HepG2 (cell line): ENCODE measurements around the gene NRL. TPM values are rescaled to one million over a fixed set of nuclear protein-coding genes. Genes with fewer than 3 reads are reported as not detected.

Experiments used
- AGO2 ChIP-seq: fragments of 200-400 bp; formaldehyde crosslinking; optimal IDR thresholded peaks from 2 replicates; pipeline ENCODE3; 2017; ENCODE audit warnings: mild to moderate bottlenecking, low read depth, low read length, moderate library complexity
- ARNTL ChIP-seq: sonication (generic); formaldehyde crosslinking; IDR thresholded peaks from 2 replicates; pipeline ENCODE4 v1.4.0; 2020; ENCODE audit warnings: mild to moderate bottlenecking, missing genetic modification reagents
- ATF5 ChIP-seq: sonication (generic); formaldehyde crosslinking; IDR thresholded peaks from 2 replicates; pipeline ENCODE4 v1.4.0; 2020; ENCODE audit warnings: mild to moderate bottlenecking, low read depth, missing genetic modification reagents
- ELK4 ChIP-seq: sonication (generic); formaldehyde crosslinking; IDR thresholded peaks from 2 replicates; pipeline ENCODE4 v1.9.0; 2021; ENCODE audit warnings: missing genetic modification reagents, borderline replicate concordance
- FLYWCH1 ChIP-seq: sonication (generic); formaldehyde crosslinking; IDR thresholded peaks from 2 replicates; pipeline ENCODE4 v1.8.1; 2023; ENCODE audit warnings: mild to moderate bottlenecking, missing genetic modification reagents
- IKZF4 ChIP-seq: sonication (generic); formaldehyde crosslinking; IDR thresholded peaks from 2 replicates; pipeline ENCODE4 v1.5.1; 2020; ENCODE audit warnings: borderline replicate concordance, mild to moderate bottlenecking, low read depth, missing genetic modification reagents; ENCODE audit errors: not compliant biosample characterization
- KAT7 ChIP-seq: IDR thresholded peaks from 2 replicates; pipeline ENCODE4 v1.6.1; 2018; ENCODE audit warnings: borderline replicate concordance, missing compliant biosample characterization
- NR0B2 ChIP-seq: sonication (generic); formaldehyde crosslinking; IDR thresholded peaks from 2 replicates; pipeline ENCODE4 v1.4.0; 2020; ENCODE audit warnings: mild to moderate bottlenecking, missing genetic modification reagents
- PHB2 ChIP-seq: fragments of 450-650 bp; IDR thresholded peaks from 2 replicates; pipeline ENCODE4 v1.6.1; 2018; ENCODE audit not compliant: partially characterized antibody
- RARA ChIP-seq: IDR thresholded peaks from 2 replicates; pipeline ENCODE4 v1.6.1; 2016; ENCODE audit warnings: missing genetic modification reagents, missing compliant biosample characterization
- SNAPC2 ChIP-seq: sonication (generic); formaldehyde crosslinking; IDR thresholded peaks from 2 replicates; pipeline ENCODE4 v1.8.1; 2022; ENCODE audit warnings: mild to moderate bottlenecking, missing genetic modification reagents
- SRSF1 ChIP-seq: fragments of 200-400 bp; formaldehyde crosslinking; optimal IDR thresholded peaks from 2 replicates; pipeline ENCODE3; 2017; ENCODE audit warnings: mild to moderate bottlenecking, low read depth, low read length, moderate library complexity
- TEF ChIP-seq: sonication (generic); formaldehyde crosslinking; IDR thresholded peaks from 2 replicates; pipeline ENCODE4 v1.5.0; 2020; ENCODE audit warnings: missing genetic modification reagents
- THAP8 ChIP-seq: sonication (generic); formaldehyde crosslinking; IDR thresholded peaks from 2 replicates; pipeline ENCODE4 v1.5.1; 2020; ENCODE audit warnings: missing genetic modification reagents, mild to moderate bottlenecking, borderline replicate concordance
- TOE1 ChIP-seq: sonication (generic); formaldehyde crosslinking; IDR thresholded peaks from 2 replicates; pipeline ENCODE4 v1.4.0; 2020; ENCODE audit warnings: mild to moderate bottlenecking, missing genetic modification reagents
- U2AF1 ChIP-seq: fragments of 200-400 bp; formaldehyde crosslinking; optimal IDR thresholded peaks from 2 replicates; pipeline ENCODE3; 2017; ENCODE audit warnings: mild to moderate bottlenecking, low read depth, low read length
- YEATS4 ChIP-seq: sonication (generic); formaldehyde crosslinking; IDR thresholded peaks from 2 replicates; pipeline ENCODE4 v1.4.0; 2020; ENCODE audit warnings: missing genetic modification reagents, borderline replicate concordance
- ZBTB8A ChIP-seq: sonication (generic); formaldehyde crosslinking; IDR thresholded peaks from 2 replicates; pipeline ENCODE4 v1.4.0; 2020; ENCODE audit warnings: mild to moderate bottlenecking, low read depth, missing genetic modification reagents, borderline replicate concordance
- ZNF121 ChIP-seq: sonication (generic); formaldehyde crosslinking; IDR thresholded peaks from 2 replicates; pipeline ENCODE4 v1.5.0; 2020; ENCODE audit warnings: mild to moderate bottlenecking, missing genetic modification reagents
- ZNF235 ChIP-seq: sonication (generic); formaldehyde crosslinking; IDR thresholded peaks from 2 replicates; pipeline ENCODE4 v1.8.1; 2023; ENCODE audit warnings: mild to moderate bottlenecking, missing genetic modification reagents, borderline replicate concordance
- ZNF552 ChIP-seq: sonication (generic); formaldehyde crosslinking; IDR thresholded peaks from 2 replicates; pipeline ENCODE4 v1.9.0; 2022; ENCODE audit warnings: missing genetic modification reagents, mild to moderate bottlenecking, borderline replicate concordance
- ZNF614 ChIP-seq: IDR thresholded peaks from 2 replicates; pipeline ENCODE4 v1.6.1; 2018; ENCODE audit warnings: missing biosample characterization, missing genetic modification reagents, inconsistent platforms, borderline replicate concordance
- ZNF746 ChIP-seq: sonication (generic); formaldehyde crosslinking; IDR thresholded peaks from 2 replicates; pipeline ENCODE4 v1.8.0; 2022; ENCODE audit warnings: mild to moderate bottlenecking, missing genetic modification reagents
- polyA plus RNA-seq, 8 experiments: library from polyadenylated mRNA; depleted of rRNA in 3 of 8; stranded (reverse) in 7 of 8; unstranded in 1 of 8; fragments of >200 nt; fragmentation: Illumina TruSeq in 4 of 8; extraction: Trizol in 4 of 8; gene quantifications; 2 replicates each; pipeline versions ENCODE4 v1.2.1 to v1.2.3, GENCODE V29; 2011 to 2016; ENCODE audit warnings: low read depth in 4 of 8, missing spikeins in 1 of 8, mixed read lengths in 1 of 8; ENCODE audit not compliant: insufficient read depth in 1 of 8
- total RNA-seq, 5 experiments: library from RNA; depleted of rRNA; stranded (reverse); fragments of >200 nt; fragmentation: Illumina TruSeq; extraction: Trizol; gene quantifications; 2 replicates each; pipeline ENCODE4 v1.2.3, GENCODE V29; 2016; ENCODE audit warnings: low read depth in 1 of 5

Gene NRL
- total and polyA plus RNA-seq, 2 of the 13 experiments (the other 11 are each of a cell fraction or from before 2014, with no cell fraction given) = 2.5 to 4.7 TPM

- TF ChIP-seq NR0B2 (CRISPR knock-in tag) (peak; percentile 93), U2AF1 (no peak), KAT7 (CRISPR knock-in tag) (peak; percentile 100), AGO2 (peak; percentile 100), SRSF1 (peak; percentile 89), YEATS4 (CRISPR knock-in tag) (peak; percentile 98), ZNF121 (CRISPR knock-in tag) (no peak), FLYWCH1 (no peak), TOE1 (CRISPR knock-in tag) (no peak), ARNTL (peak; percentile 89), ZNF746 (CRISPR knock-in tag) (no peak), ATF5 (CRISPR knock-in tag) (no peak; the same call in 1 of the 2 replicates), PHB2 (no peak), ZNF614 (CRISPR knock-in tag) (peak; percentile 99), ZNF235 (CRISPR knock-in tag) (peak; percentile 99), TEF (peak; percentile 93), IKZF4 (peak; percentile 86), RARA (CRISPR knock-in tag) (peak; percentile 89), THAP8 (no peak), SNAPC2 (CRISPR knock-in tag) (peak; percentile 97), ELK4 (CRISPR knock-in tag) (peak; percentile 82), ZNF552 (CRISPR knock-in tag) (peak; percentile 95; the same call in 1 of the 2 replicates), ZBTB8A (CRISPR knock-in tag) (no peak; the same call in 1 of the 2 replicates)
Observed at GRCh38 chr14:24093901-24094840, 20.6 kb downstream of the NRL start, which contains the start of gene PCK2 (continued).
